Effector memory CD8-positive, alpha-beta T cell (primary cell): Measurements from ENCODE around the gene CNTN1.

Source experiments
- ATAC-seq: fragments of 150-1000 bp; cut with Tn5 transposase; replicated peaks from 2 replicates; pipeline ENCODE4 v1.10.0; 2021; ENCODE audit warnings: mild to moderate bottlenecking, moderate library complexity
- DNase-seq, 3 experiments: peaks; one replicate each; pipeline ENCODE4 v3.0.0; 2021
- H3K27ac Mint-ChIP-seq, 2 donors: one replicate each; pipeline ENCODE4 v1.8.0; 2022; ENCODE audit warnings: mild to moderate bottlenecking in 2 of 2, mixed read lengths in 2 of 2, moderate library complexity in 2 of 2
- H3K27me3 Mint-ChIP-seq, 2 donors: one replicate each; pipeline ENCODE4 v1.8.0; 2022; ENCODE audit warnings: mixed read lengths in 2 of 2
- H3K36me3 Mint-ChIP-seq: one replicate; pipeline ENCODE4 v1.8.0; 2022; ENCODE audit warnings: mild to moderate bottlenecking, moderate library complexity, mixed read lengths; ENCODE audit not compliant: insufficient read depth
- H3K4me1 Mint-ChIP-seq, 2 donors: one replicate each; pipeline ENCODE4 v1.8.0; 2022; ENCODE audit warnings: low read depth in 2 of 2, mixed read lengths in 2 of 2
- H3K4me3 Mint-ChIP-seq, 2 donors: one replicate each; pipeline ENCODE4 v1.8.0; 2022; ENCODE audit warnings: mild to moderate bottlenecking in 2 of 2, mixed read lengths in 2 of 2, moderate library complexity in 2 of 2
- H3K9me3 Mint-ChIP-seq, 2 donors: one replicate each; pipeline ENCODE4 v1.8.0; 2022; ENCODE audit warnings: mixed read lengths in 2 of 2

The CNTN1 gene

GRCh38 chr12:40945772-40946171 lies 253.5 kb downstream of the CNTN1 start:
- H3K27me3 Mint-ChIP-seq = no peaks in the 10 kb centered on the region
- no peaks in the 10 kb centered on the region for H3K9me3 Mint-ChIP-seq
- no peak for DNase-seq
- no peaks in the 10 kb centered on the region for H3K4me1 Mint-ChIP-seq
- ATAC-seq = no peak
- no peak overlapping the region for H3K27ac Mint-ChIP-seq
- no peak overlapping the region for H3K4me3 Mint-ChIP-seq
- H3K36me3 Mint-ChIP-seq = no peaks in the 10 kb centered on the region

GRCh38 chr12:40946612-40947194 lies 254.5 kb downstream of the CNTN1 start:
- H3K9me3 Mint-ChIP-seq = no peaks in the 10 kb centered on the region
- H3K27me3 Mint-ChIP-seq = no peaks in the 10 kb centered on the region
- H3K36me3 Mint-ChIP-seq = no peaks in the 10 kb centered on the region
- ATAC-seq = no peak
- no peak overlapping the region for H3K4me3 Mint-ChIP-seq
- no peak overlapping the region for H3K27ac Mint-ChIP-seq
- no peaks in the 10 kb centered on the region for H3K4me1 Mint-ChIP-seq
- no peak for DNase-seq

GRCh38 chr12:40947797-40948196 lies 255.6 kb downstream of the CNTN1 start:
- Mint-ChIP-seq H3K4me3 (no peak overlapping the region), H3K27me3 (no peaks in the 10 kb centered on the region), H3K9me3 (no peaks in the 10 kb centered on the region), H3K36me3 (no peaks in the 10 kb centered on the region), H3K4me1 (no peaks in the 10 kb centered on the region), H3K27ac (no peak overlapping the region)
- ATAC-seq (no peak), DNase-seq (no peak)

- DNase-seq (no peak), ATAC-seq (no peak)
- H3K27ac Mint-ChIP-seq = no peak overlapping the region
- no peaks in the 10 kb centered on the region for H3K27me3 Mint-ChIP-seq
- H3K9me3 Mint-ChIP-seq = no peaks in the 10 kb centered on the region
- H3K4me1 Mint-ChIP-seq = no peaks in the 10 kb centered on the region
- no peak overlapping the region for H3K4me3 Mint-ChIP-seq
- H3K36me3 Mint-ChIP-seq = no peaks in the 10 kb centered on the region
Measured at GRCh38 chr12:40953076-40953475, 260.8 kb downstream of the CNTN1 start.

GRCh38 chr12:40957417-40957816 lies 265.2 kb downstream of the CNTN1 start:
- H3K27me3 Mint-ChIP-seq = no peaks in the 10 kb centered on the region
- no peak overlapping the region for H3K27ac Mint-ChIP-seq
- ATAC-seq (no peak), DNase-seq (no peak)
- no peaks in the 10 kb centered on the region for H3K36me3 Mint-ChIP-seq
- no peaks in the 10 kb centered on the region for H3K9me3 Mint-ChIP-seq
- H3K4me3 Mint-ChIP-seq = no peak overlapping the region
- H3K4me1 Mint-ChIP-seq = no peaks in the 10 kb centered on the region

GRCh38 chr12:40959041-40959440 lies 266.8 kb downstream of the CNTN1 start:
- Mint-ChIP-seq H3K27ac (no peak overlapping the region), H3K4me3 (no peak overlapping the region), H3K4me1 (no peaks in the 10 kb centered on the region), H3K36me3 (no peaks in the 10 kb centered on the region), H3K9me3 (no peaks in the 10 kb centered on the region), H3K27me3 (no peaks in the 10 kb centered on the region)
- DNase-seq (no peak), ATAC-seq (no peak)

- DNase-seq (no peak), ATAC-seq (no peak)
- no peaks in the 10 kb centered on the region for H3K36me3 Mint-ChIP-seq
- no peak overlapping the region for H3K27ac Mint-ChIP-seq
- H3K4me1 Mint-ChIP-seq = no peaks in the 10 kb centered on the region
- no peaks in the 10 kb centered on the region for H3K27me3 Mint-ChIP-seq
- H3K9me3 Mint-ChIP-seq = no peaks in the 10 kb centered on the region
- H3K4me3 Mint-ChIP-seq = no peak overlapping the region
Measured at GRCh38 chr12:40963751-40964150, 271.5 kb downstream of the CNTN1 start.

GRCh38 chr12:40969796-40970195 lies 277.6 kb downstream of the CNTN1 start:
- no peak for ATAC-seq
- DNase-seq = no peak
- H3K27ac Mint-ChIP-seq = no peak overlapping the region
- H3K4me1 Mint-ChIP-seq = no peaks in the 10 kb centered on the region
- no peak overlapping the region for H3K4me3 Mint-ChIP-seq
- H3K36me3 Mint-ChIP-seq = no peaks in the 10 kb centered on the region
- no peaks in the 10 kb centered on the region for H3K27me3 Mint-ChIP-seq
- H3K9me3 Mint-ChIP-seq = no peaks in the 10 kb centered on the region

- no peaks in the 10 kb centered on the region for H3K9me3 Mint-ChIP-seq
- no peaks in the 10 kb centered on the region for H3K27me3 Mint-ChIP-seq
- ATAC-seq (no peak), DNase-seq (no peak)
- no peak overlapping the region for H3K27ac Mint-ChIP-seq
- H3K4me3 Mint-ChIP-seq = no peak overlapping the region
- H3K36me3 Mint-ChIP-seq = no peaks in the 10 kb centered on the region
- no peaks in the 10 kb centered on the region for H3K4me1 Mint-ChIP-seq
Measured at GRCh38 chr12:40970320-40970907, 278.2 kb downstream of the CNTN1 start.

- H3K4me1 Mint-ChIP-seq = no peaks in the 10 kb centered on the region
- H3K4me3 Mint-ChIP-seq = no peak overlapping the region
- no peaks in the 10 kb centered on the region for H3K36me3 Mint-ChIP-seq
- ATAC-seq (no peak), DNase-seq (no peak)
- no peaks in the 10 kb centered on the region for H3K27me3 Mint-ChIP-seq
- H3K9me3 Mint-ChIP-seq = no peaks in the 10 kb centered on the region
- no peak overlapping the region for H3K27ac Mint-ChIP-seq
Measured at GRCh38 chr12:40971911-40972310, 279.7 kb downstream of the CNTN1 start.

GRCh38 chr12:40976546-40976945 lies 284.3 kb downstream of the CNTN1 start:
- no peak overlapping the region for H3K4me3 Mint-ChIP-seq
- no peaks in the 10 kb centered on the region for H3K4me1 Mint-ChIP-seq
- H3K27ac Mint-ChIP-seq = no peak overlapping the region
- no peaks in the 10 kb centered on the region for H3K27me3 Mint-ChIP-seq
- no peaks in the 10 kb centered on the region for H3K36me3 Mint-ChIP-seq
- H3K9me3 Mint-ChIP-seq = no peaks in the 10 kb centered on the region
- no peak for ATAC-seq
- DNase-seq = no peak

GRCh38 chr12:40980427-40980961 lies 288.3 kb downstream of the CNTN1 start:
- Mint-ChIP-seq H3K27ac (no peak overlapping the region), H3K9me3 (peaks cover 2% of the 10 kb centered on the region in 2 donors), H3K4me1 (no peaks in the 10 kb centered on the region), H3K27me3 (no peaks in the 10 kb centered on the region), H3K4me3 (no peak overlapping the region), H3K36me3 (no peaks in the 10 kb centered on the region)
- DNase-seq (no peak), ATAC-seq (no peak)

- Mint-ChIP-seq H3K36me3 (no peaks in the 10 kb centered on the region), H3K27ac (no peak overlapping the region), H3K9me3 (peaks cover 6 to 16% of the 10 kb centered on the region in 2 donors), H3K4me3 (no peak overlapping the region), H3K4me1 (no peaks in the 10 kb centered on the region), H3K27me3 (no peaks in the 10 kb centered on the region)
- ATAC-seq (no peak), DNase-seq (no peak)
Measured at GRCh38 chr12:40986001-40986400, 293.8 kb downstream of the CNTN1 start.

GRCh38 chr12:40988355-40988754 lies 296.1 kb downstream of the CNTN1 start:
- no peak overlapping the region for H3K4me3 Mint-ChIP-seq
- peaks cover 4% of the 10 kb centered on the region for H3K36me3 Mint-ChIP-seq
- DNase-seq = no peak
- H3K4me1 Mint-ChIP-seq = no peaks in the 10 kb centered on the region
- no peak overlapping the region for H3K27ac Mint-ChIP-seq
- no peak for ATAC-seq
- no peaks in the 10 kb centered on the region for H3K27me3 Mint-ChIP-seq
- H3K9me3 Mint-ChIP-seq = peaks cover 4 to 16% of the 10 kb centered on the region in 2 donors
